SH-SY5Y (cell line): ENCODE results near the gene PCDH7.

ENCODE experiments used
- GATA2 ChIP-seq: IDR thresholded peaks from 2 replicates; pipeline ENCODE4 v1.6.1; 2011; ENCODE audit warnings: mild to moderate bottlenecking, low read depth, low read length
- GATA3 ChIP-seq: IDR thresholded peaks from 2 replicates; pipeline ENCODE4 v1.6.1; 2011; ENCODE audit warnings: low read depth, mild to moderate bottlenecking, low read length, moderate library complexity

GRCh38 chr4:30743897-30744296, 23.7 kb downstream of the PCDH7 start:
- TF ChIP-seq GATA2 = no peak
- TF ChIP-seq GATA3 = no peak
